ENCODE data around the gene ABLIM2.
A peak's percentile ranks its signal among the peaks of the same experiment; 100 is the strongest.

The ABLIM2 gene

DNA sequence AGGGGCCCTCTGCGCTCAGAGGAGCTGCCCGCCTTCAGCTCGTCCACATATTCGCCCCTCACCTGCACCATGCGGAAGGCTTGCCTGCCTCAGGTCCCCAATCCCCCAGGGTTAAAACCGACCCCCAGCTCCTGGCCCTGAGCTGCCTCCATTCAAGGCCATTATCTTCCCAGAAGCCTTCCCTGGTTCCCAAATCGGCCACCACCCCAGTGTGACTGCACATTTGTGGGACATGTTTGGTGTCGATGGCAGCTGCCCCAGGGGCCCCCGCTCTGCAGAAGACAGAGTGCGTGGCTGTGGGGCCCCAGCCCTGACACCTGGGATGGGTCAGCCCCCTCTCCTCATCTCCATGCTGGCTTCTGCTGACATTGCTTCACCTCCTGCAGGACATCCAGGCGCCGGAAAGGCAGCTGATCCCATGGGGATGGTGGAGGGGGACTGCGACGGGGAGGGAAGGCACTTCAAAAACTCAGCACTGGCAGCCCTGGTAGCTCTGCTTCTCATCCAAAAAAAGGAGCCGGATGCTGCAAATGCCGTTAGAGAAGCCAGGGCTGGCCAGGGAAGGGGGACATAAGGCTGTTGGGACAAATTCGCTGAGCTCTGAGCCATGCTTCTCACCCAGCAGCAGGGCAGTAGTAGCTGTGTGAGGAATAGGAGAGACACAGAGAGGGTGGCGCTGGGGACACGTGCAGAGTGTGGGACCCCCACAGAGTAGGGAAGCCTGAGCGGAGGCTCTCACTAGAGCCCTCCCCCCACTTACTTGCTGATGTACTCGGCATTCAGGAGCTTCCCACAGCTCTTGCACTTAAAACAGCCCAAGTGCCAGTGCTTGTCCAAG is 78.5 kb downstream of the ABLIM2 start:
- no peak overlapping the region for H3K27ac ChIP-seq (replicated peaks)
- no peak overlapping the region for H3K4me3 ChIP-seq (replicated peaks; ENCODE audit: insufficient read depth, low read length)
- H3K27me3 ChIP-seq (ENCODE audit: insufficient read depth, poor library complexity, severe bottlenecking) = peaks cover 4% of the 10 kb centered on the region
- DNase-seq (ENCODE audit: low read depth in 1 of 2, low spot score in 1 of 2) = no peak
- no peak for TF ChIP-seq SPI1 (IDR thresholded peaks at IDR 0.05; ENCODE audit: borderline replicate concordance, low read depth)
- TF ChIP-seq, protein P1, sequence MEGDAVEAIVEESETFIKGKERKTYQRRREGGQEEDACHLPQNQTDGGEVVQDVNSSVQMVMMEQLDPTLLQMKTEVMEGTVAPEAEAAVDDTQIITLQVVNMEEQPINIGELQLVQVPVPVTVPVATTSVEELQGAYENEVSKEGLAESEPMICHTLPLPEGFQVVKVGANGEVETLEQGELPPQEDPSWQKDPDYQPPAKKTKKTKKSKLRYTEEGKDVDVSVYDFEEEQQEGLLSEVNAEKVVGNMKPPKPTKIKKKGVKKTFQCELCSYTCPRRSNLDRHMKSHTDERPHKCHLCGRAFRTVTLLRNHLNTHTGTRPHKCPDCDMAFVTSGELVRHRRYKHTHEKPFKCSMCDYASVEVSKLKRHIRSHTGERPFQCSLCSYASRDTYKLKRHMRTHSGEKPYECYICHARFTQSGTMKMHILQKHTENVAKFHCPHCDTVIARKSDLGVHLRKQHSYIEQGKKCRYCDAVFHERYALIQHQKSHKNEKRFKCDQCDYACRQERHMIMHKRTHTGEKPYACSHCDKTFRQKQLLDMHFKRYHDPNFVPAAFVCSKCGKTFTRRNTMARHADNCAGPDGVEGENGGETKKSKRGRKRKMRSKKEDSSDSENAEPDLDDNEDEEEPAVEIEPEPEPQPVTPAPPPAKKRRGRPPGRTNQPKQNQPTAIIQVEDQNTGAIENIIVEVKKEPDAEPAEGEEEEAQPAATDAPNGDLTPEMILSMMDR (IDR thresholded peaks at IDR 0.05; ENCODE audit: insufficient read depth, low read length) = no peak
- TF ChIP-seq, protein P2, sequence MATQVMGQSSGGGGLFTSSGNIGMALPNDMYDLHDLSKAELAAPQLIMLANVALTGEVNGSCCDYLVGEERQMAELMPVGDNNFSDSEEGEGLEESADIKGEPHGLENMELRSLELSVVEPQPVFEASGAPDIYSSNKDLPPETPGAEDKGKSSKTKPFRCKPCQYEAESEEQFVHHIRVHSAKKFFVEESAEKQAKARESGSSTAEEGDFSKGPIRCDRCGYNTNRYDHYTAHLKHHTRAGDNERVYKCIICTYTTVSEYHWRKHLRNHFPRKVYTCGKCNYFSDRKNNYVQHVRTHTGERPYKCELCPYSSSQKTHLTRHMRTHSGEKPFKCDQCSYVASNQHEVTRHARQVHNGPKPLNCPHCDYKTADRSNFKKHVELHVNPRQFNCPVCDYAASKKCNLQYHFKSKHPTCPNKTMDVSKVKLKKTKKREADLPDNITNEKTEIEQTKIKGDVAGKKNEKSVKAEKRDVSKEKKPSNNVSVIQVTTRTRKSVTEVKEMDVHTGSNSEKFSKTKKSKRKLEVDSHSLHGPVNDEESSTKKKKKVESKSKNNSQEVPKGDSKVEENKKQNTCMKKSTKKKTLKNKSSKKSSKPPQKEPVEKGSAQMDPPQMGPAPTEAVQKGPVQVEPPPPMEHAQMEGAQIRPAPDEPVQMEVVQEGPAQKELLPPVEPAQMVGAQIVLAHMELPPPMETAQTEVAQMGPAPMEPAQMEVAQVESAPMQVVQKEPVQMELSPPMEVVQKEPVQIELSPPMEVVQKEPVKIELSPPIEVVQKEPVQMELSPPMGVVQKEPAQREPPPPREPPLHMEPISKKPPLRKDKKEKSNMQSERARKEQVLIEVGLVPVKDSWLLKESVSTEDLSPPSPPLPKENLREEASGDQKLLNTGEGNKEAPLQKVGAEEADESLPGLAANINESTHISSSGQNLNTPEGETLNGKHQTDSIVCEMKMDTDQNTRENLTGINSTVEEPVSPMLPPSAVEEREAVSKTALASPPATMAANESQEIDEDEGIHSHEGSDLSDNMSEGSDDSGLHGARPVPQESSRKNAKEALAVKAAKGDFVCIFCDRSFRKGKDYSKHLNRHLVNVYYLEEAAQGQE (IDR thresholded peaks at IDR 0.05; ENCODE audit: insufficient replicate concordance, low read depth) = no peak
- TF ChIP-seq GABPA (IDR thresholded peaks at IDR 0.05; ENCODE audit: low read depth) = no peak
- TF ChIP-seq POLR2AphosphoS5 (IDR thresholded peaks at IDR 0.05; ENCODE audit: low read depth) = no peak

DNA sequence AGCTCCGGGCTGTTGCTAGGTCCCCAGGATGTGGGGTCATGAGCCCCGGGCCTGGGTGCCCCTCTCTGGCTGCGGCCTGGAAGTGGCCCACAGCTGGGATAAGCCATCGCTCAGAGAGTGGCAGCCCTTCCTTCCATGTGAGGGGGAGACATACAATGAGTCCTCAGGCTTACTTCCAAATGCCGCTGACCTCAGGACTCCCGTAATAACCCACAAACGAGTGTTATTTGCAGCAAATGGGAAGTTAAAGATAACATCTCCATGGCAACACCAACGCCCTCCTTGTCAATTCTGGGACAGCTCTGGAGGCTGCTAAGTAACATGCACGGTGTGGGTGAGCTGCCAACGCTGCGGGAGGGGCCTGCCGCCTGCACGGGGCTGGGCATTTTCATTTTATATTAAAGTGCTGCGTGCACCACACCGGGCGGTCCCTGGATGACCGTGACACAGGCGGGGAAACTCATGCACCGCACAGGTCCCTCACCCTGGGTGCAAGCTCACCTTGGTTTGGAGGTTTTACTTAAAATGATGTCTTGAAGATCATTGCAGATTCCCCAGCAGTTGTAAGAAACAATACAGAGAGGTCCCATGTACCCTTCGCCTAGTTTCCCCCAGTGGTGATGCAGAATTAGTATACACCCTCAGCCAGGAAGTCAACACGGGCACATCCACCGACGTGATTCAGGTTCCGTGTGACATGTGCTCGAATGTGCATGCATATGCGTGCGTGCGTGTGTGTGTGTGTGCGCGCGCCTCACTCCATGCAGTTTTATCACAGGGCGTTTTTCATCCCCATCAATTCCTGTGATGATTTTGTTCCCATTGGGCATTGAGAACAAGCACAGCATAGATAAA is 79.4 kb downstream of the ABLIM2 start:
- H3K27me3 ChIP-seq (ENCODE audit: insufficient read depth, poor library complexity, severe bottlenecking) = peaks cover 4% of the 10 kb centered on the region
- no peak overlapping the region for H3K4me3 ChIP-seq (replicated peaks; ENCODE audit: insufficient read depth, low read length)
- peak in 1 of 2 experiments; percentile 42 for DNase-seq (ENCODE audit: low read depth in 1 of 2, low spot score in 1 of 2)
- H3K27ac ChIP-seq (replicated peaks) = no peak overlapping the region
- TF ChIP-seq SPI1 (IDR thresholded peaks at IDR 0.05; ENCODE audit: borderline replicate concordance, low read depth) = no peak
- TF ChIP-seq GABPA (IDR thresholded peaks at IDR 0.05; ENCODE audit: low read depth) = no peak
- TF ChIP-seq, protein P1 (IDR thresholded peaks at IDR 0.05; ENCODE audit: insufficient read depth, low read length) = no peak
- TF ChIP-seq POLR2AphosphoS5 (IDR thresholded peaks at IDR 0.05; ENCODE audit: low read depth) = no peak
- TF ChIP-seq, protein P2 (IDR thresholded peaks at IDR 0.05; ENCODE audit: insufficient replicate concordance, low read depth) = no peak

DNA sequence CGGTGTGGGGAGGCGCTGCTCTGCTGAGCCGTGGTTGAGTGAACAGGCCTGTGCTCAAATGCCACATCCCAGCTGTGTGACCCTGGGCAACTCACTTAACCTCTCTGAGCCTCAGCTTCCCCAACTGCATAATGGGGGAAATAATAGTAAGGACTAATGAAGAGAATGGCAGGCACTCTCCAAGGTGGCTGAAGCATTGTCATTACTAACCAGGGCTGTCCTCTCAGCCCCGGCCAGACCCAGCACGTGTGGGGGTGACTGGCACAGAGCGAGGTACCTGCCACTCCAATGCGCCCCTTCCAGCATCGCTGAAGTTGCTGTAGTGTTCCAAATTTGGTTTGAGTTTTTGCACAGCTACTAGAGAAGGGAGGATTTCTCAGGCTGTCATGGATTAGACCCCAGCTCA is 80.0 kb downstream of the ABLIM2 start:
- no peak overlapping the region for H3K27ac ChIP-seq (replicated peaks)
- H3K27me3 ChIP-seq (ENCODE audit: insufficient read depth, poor library complexity, severe bottlenecking) = peaks cover 4% of the 10 kb centered on the region
- H3K4me3 ChIP-seq (replicated peaks; ENCODE audit: insufficient read depth, low read length) = no peak overlapping the region
- DNase-seq (ENCODE audit: low read depth in 1 of 2, low spot score in 1 of 2) = no peak
- TF ChIP-seq SPI1 (IDR thresholded peaks at IDR 0.05; ENCODE audit: borderline replicate concordance, low read depth) (no peak), POLR2AphosphoS5 (IDR thresholded peaks at IDR 0.05; ENCODE audit: low read depth) (no peak), GABPA (IDR thresholded peaks at IDR 0.05; ENCODE audit: low read depth) (no peak)
- TF ChIP-seq, protein P2 (IDR thresholded peaks at IDR 0.05; ENCODE audit: insufficient replicate concordance, low read depth) = no peak
- TF ChIP-seq, protein P1 (IDR thresholded peaks at IDR 0.05; ENCODE audit: insufficient read depth, low read length) = no peak
